GM19193 (cell line): ENCODE measurements around the gene DAB2IP.

Experiments used
- POLR2A ChIP-seq: IDR thresholded peaks from 4 replicates; pipeline ENCODE4 v1.6.1; 2011; ENCODE audit not compliant: insufficient read depth, insufficient read length; ENCODE audit errors: extremely low read depth

The DAB2IP gene

GRCh38 chr9:121662891-121663580 lies 11.6 kb downstream of the DAB2IP start:
- no peak for TF ChIP-seq POLR2A

GRCh38 chr9:121663591-121663990 lies 12.2 kb downstream of the DAB2IP start:
- no peak for TF ChIP-seq POLR2A

GRCh38 chr9:121666294-121666693 lies 14.9 kb downstream of the DAB2IP start:
- no peak for TF ChIP-seq POLR2A

GRCh38 chr9:121667214-121667613 lies 15.8 kb downstream of the DAB2IP start:
- no peak for TF ChIP-seq POLR2A

- TF ChIP-seq POLR2A: no peak
Measured at GRCh38 chr9:121667890-121668289, 16.5 kb downstream of the DAB2IP start.

GRCh38 chr9:121670431-121670830 lies 19.0 kb downstream of the DAB2IP start:
- no peak for TF ChIP-seq POLR2A

GRCh38 chr9:121671612-121672155 lies 20.2 kb downstream of the DAB2IP start:
- no peak for TF ChIP-seq POLR2A

GRCh38 chr9:121672213-121672612 lies 20.8 kb downstream of the DAB2IP start:
- no peak for TF ChIP-seq POLR2A

- no peak for TF ChIP-seq POLR2A
Measured at GRCh38 chr9:121672986-121673385, 21.6 kb downstream of the DAB2IP start.

- no peak for TF ChIP-seq POLR2A
Measured at GRCh38 chr9:121673576-121673975, 22.1 kb downstream of the DAB2IP start.

GRCh38 chr9:121674017-121674416 lies 22.6 kb downstream of the DAB2IP start:
- TF ChIP-seq POLR2A: no peak

- no peak for TF ChIP-seq POLR2A
Measured at GRCh38 chr9:121674952-121675351, 23.5 kb downstream of the DAB2IP start.

- TF ChIP-seq POLR2A: no peak
Measured at GRCh38 chr9:121675381-121675780, 23.9 kb downstream of the DAB2IP start.

- TF ChIP-seq POLR2A: no peak
Measured at GRCh38 chr9:121675969-121676822, 24.8 kb downstream of the DAB2IP start.

GRCh38 chr9:121676926-121677325 lies 25.5 kb downstream of the DAB2IP start:
- no peak for TF ChIP-seq POLR2A
